T-helper 9 cell (primary cell): ENCODE data around the gene STRADB.
"Not testable (repeated sequence)": the region's sequence is repeated elsewhere in the genome, so short reads cannot be mapped to it uniquely, and the experiment has no call there.

Source experiments
- DNase-seq: peaks from one replicate; pipeline ENCODE4 v3.0.0-alpha.2; 2020
- total RNA-seq, 2 donors: gene quantifications; one replicate each; lab custom pipeline; 2026; lab: John Stamatoyannopoulos, UW

The STRADB gene
- total RNA-seq = 8.0 to 16.1 reads per million in 2 donors

- DNase-seq = peak; percentile 93
Measured at GRCh38 chr2:201451292-201452057, at the start of gene STRADB, which contains the start of gene TRAK2. STRADB (plus strand) TSS chr2:201451740; CDS start chr2:201454841, 3,101 bp downstream. TRAK2 (minus strand) TSS chr2:201451458; CDS start chr2:201420507, 30,951 bp downstream.

- DNase-seq = no peak
Measured at GRCh38 chr2:201401815-201402214, 49.7 kb upstream of the STRADB start.

GRCh38 chr2:201402651-201403562 lies 48.6 kb upstream of the STRADB start:
- DNase-seq = no peak

GRCh38 chr2:201403880-201404279 lies 47.7 kb upstream of the STRADB start:
- DNase-seq = no peak

GRCh38 chr2:201404699-201405280 lies 46.8 kb upstream of the STRADB start:
- DNase-seq = no peak

GRCh38 chr2:201406077-201406662 lies 45.4 kb upstream of the STRADB start:
- DNase-seq = no peak

GRCh38 chr2:201407265-201407664 lies 44.3 kb upstream of the STRADB start:
- DNase-seq = no peak

GRCh38 chr2:201408931-201409330 lies 42.6 kb upstream of the STRADB start:
- no peak for DNase-seq

GRCh38 chr2:201411421-201411820 lies 40.1 kb upstream of the STRADB start:
- no peak for DNase-seq

- no peak for DNase-seq
Measured at GRCh38 chr2:201413143-201413542, 38.4 kb upstream of the STRADB start.

- no peak for DNase-seq
Measured at GRCh38 chr2:201413552-201413951, 38.0 kb upstream of the STRADB start.

- no peak for DNase-seq
Measured at GRCh38 chr2:201414099-201415023, 37.2 kb upstream of the STRADB start.

GRCh38 chr2:201415149-201415548 lies 36.4 kb upstream of the STRADB start:
- no peak for DNase-seq

GRCh38 chr2:201419057-201419635 lies 32.4 kb upstream of the STRADB start:
- DNase-seq = no peak

- DNase-seq = no peak
Measured at GRCh38 chr2:201419986-201420385, 31.6 kb upstream of the STRADB start.

- no peak for DNase-seq
Measured at GRCh38 chr2:201420442-201421113, 31.0 kb upstream of the STRADB start.

- DNase-seq = no peak
Measured at GRCh38 chr2:201425952-201426351, 25.6 kb upstream of the STRADB start.

- not testable (repeated sequence) for DNase-seq
Measured at GRCh38 chr2:201428366-201428765, 23.2 kb upstream of the STRADB start.

- not testable (repeated sequence) for DNase-seq
Measured at GRCh38 chr2:201429835-201430234, 21.7 kb upstream of the STRADB start.

GRCh38 chr2:201430322-201430721 lies 21.2 kb upstream of the STRADB start:
- DNase-seq = not testable (repeated sequence)

GRCh38 chr2:201430839-201431238 lies 20.7 kb upstream of the STRADB start:
- DNase-seq = no peak
